SK-N-SH (cell line): Measurements from ENCODE around the gene TANGO6.

Experiments used
- IRF3 ChIP-seq: fragments of 150-350 bp; IDR thresholded peaks from 2 replicates; pipeline ENCODE4 v1.6.1; 2016; ENCODE audit warnings: mild to moderate bottlenecking, low read depth, low read length
- ZBTB33 ChIP-seq: IDR thresholded peaks from 2 replicates; pipeline ENCODE4 v1.4.0; 2012; ENCODE audit warnings: low read depth, borderline replicate concordance

DNA sequence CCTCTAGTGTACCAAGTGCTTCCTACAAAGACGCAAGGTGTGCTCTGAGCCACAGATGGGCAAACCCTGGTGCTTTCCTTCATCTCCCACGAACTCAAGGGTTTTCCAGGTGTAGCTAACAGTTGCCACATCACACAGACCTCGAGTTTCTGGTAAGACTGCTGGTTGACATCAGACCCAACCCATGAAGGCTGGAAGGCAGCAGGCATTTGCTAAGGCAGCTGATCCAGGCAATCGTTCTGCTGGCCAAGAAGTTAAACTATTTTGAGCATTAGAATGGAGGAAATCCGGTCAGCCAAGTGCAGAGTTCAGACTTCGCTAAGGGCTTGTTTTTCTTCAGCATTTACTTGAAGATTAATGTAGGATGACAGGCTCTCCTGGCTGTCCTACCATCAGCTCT lies 273.6 kb downstream of the TANGO6 start:
- TF ChIP-seq ZBTB33 (no peak), IRF3 (no peak)
